HL-60 (cell line): ENCODE measurements around the gene RNF187.

Source experiments
- CTCF ChIP-seq: IDR thresholded peaks from one replicate; pipeline ENCODE4 v1.5.1; 2011; ENCODE audit warnings: low read length, control low read depth, inconsistent platforms; ENCODE audit not compliant: insufficient read depth
- SPI1 ChIP-seq: IDR thresholded peaks from 2 replicates; pipeline ENCODE4 v1.6.1; 2012; ENCODE audit warnings: low read depth, mild to moderate bottlenecking, borderline replicate concordance

- TF ChIP-seq CTCF (no peak), SPI1 (no peak)
Observed at GRCh38 chr1:228517655-228518054, 30.5 kb downstream of the RNF187 start.
